HepG2 (cell line): ENCODE results near the gene MLLT1. TPM values are rescaled to one million over a fixed set of nuclear protein-coding genes. Genes with fewer than 3 reads are reported as not detected.

Experiments
- ATAC-seq: fragments of 200-7000 bp; cut with Tn5 transposase; 3 replicates; pipeline ENCODE4 v1.9.1; 2020; ENCODE audit warnings: mild to moderate bottlenecking, moderate library complexity
- BruUV-seq: library from RNA; stranded (reverse); fragments of 400-500 nt; replicated peaks from 2 replicates; lab custom pipeline; 2021; lab: Mats Ljungman, UMichigan
- CTCF ChIA-PET: fragments of 300-600 bp; formaldehyde crosslinking; extraction: SDS; loops from one replicate; lab custom pipeline; 2021; ENCODE audit warnings: low total read pairs, inconsistent platforms, low intra/inter-chr PET ratio; lab: Yijun Ruan, JAX
- POLR2A ChIA-PET: fragments of 350-600 bp; sonication (Branson Sonifier 250); formaldehyde crosslinking; loops from one replicate; lab custom pipeline; 2020; ENCODE audit warnings: antibody characterized with exemption, inconsistent platforms; lab: Yijun Ruan, JAX
- DNase-seq: peaks from one replicate; pipeline ENCODE4 v3.0.0-alpha.2; 2015; ENCODE audit warnings: low spot score
- FAIRE-seq: peaks from 3 replicates; lab custom pipeline; 2011; peaks lifted over from hg19 to GRCh38; lab: Jason Lieb, UNC
- H2AFZ ChIP-seq: one replicate; pipeline ENCODE4 v1.6.1; 2011; ENCODE audit warnings: low read length, inconsistent platforms
- H3K27ac ChIP-seq: fragments of 300-600 bp; 3 replicates; pipeline ENCODE4 v1.8.0; 2011; ENCODE audit warnings: mixed run types, mild to moderate bottlenecking, mixed read lengths, low read length, inconsistent platforms; ENCODE audit not compliant: insufficient read depth; ENCODE audit errors: extremely low read length
- H3K27me3 ChIP-seq, 2 experiments: fragments of 200-600 bp in 1 of 2; 2 replicates in 1 of 2; 3 replicates in 1 of 2; pipeline versions ENCODE4 v1.6.0 to v1.8.0; 2011; ENCODE audit warnings: low read length in 2 of 2, mild to moderate bottlenecking in 2 of 2, moderate library complexity in 2 of 2, inconsistent platforms in 1 of 2; ENCODE audit not compliant: insufficient read depth in 2 of 2, control insufficient read depth in 1 of 2
- H3K36me3 ChIP-seq, 2 experiments: fragments of 200-600 bp in 1 of 2; replicated peaks in 1 of 2; 2 replicates in 1 of 2; 3 replicates in 1 of 2; pipeline versions ENCODE4 v1.5.1 to v1.8.0; 2011; ENCODE audit warnings: low read length in 2 of 2, inconsistent platforms in 1 of 2; ENCODE audit not compliant: insufficient read depth in 2 of 2, control insufficient read depth in 1 of 2
- H3K4me1 ChIP-seq: 2 replicates; pipeline ENCODE4 v1.5.1; 2012; ENCODE audit warnings: low read length, inconsistent platforms; ENCODE audit not compliant: insufficient read depth
- H3K4me2 ChIP-seq: 2 replicates; pipeline ENCODE4 v1.6.0; 2011; ENCODE audit warnings: low read depth, low read length, inconsistent platforms
- H3K4me3 ChIP-seq, 3 experiments: fragments of 200-600 bp in 1 of 3; sonication (generic), shearing (Covaris generic) in 1 of 3; replicated peaks in 1 of 3; 2 replicates each; pipeline ENCODE4 v1.5.1; 2011 to 2016; ENCODE audit warnings: low read length in 3 of 3, inconsistent platforms in 2 of 3, low read depth in 2 of 3, mild to moderate bottlenecking in 2 of 3, control low read depth in 1 of 3, mixed read lengths in 1 of 3; ENCODE audit not compliant: insufficient read depth in 1 of 3
- H3K79me2 ChIP-seq: one replicate; pipeline ENCODE4 v1.6.1; 2011; ENCODE audit warnings: low read length, inconsistent platforms; ENCODE audit not compliant: insufficient read depth
- H3K9ac ChIP-seq: 2 replicates; pipeline ENCODE4 v1.6.0; 2011; ENCODE audit warnings: mild to moderate bottlenecking, low read depth, low read length, inconsistent platforms; ENCODE audit not compliant: insufficient read depth
- H3K9me3 ChIP-seq: 2 replicates; pipeline ENCODE4 v1.5.1; 2012; ENCODE audit warnings: mild to moderate bottlenecking, low read length
- H4K20me1 ChIP-seq: 2 replicates; pipeline ENCODE4 v1.6.0; 2011; ENCODE audit warnings: inconsistent platforms, mild to moderate bottlenecking, low read length, moderate library complexity; ENCODE audit not compliant: insufficient read depth
- ZBTB49 ChIP-seq: sonication (generic); formaldehyde crosslinking; IDR thresholded peaks from 2 replicates; pipeline ENCODE4 v1.4.0; 2020; ENCODE audit warnings: missing genetic modification reagents, borderline replicate concordance
- ZFAT ChIP-seq: sonication (generic); formaldehyde crosslinking; conservative IDR thresholded peaks from 2 replicates; pipeline ENCODE4 v1.8.1; 2023; ENCODE audit warnings: missing genetic modification reagents, inconsistent platforms
- ZNF784 ChIP-seq: sonication (generic); formaldehyde crosslinking; IDR thresholded peaks from 2 replicates; pipeline ENCODE4 v1.5.1; 2020; ENCODE audit warnings: missing genetic modification reagents, mild to moderate bottlenecking, borderline replicate concordance
- ZNF788 ChIP-seq: sonication (generic); formaldehyde crosslinking; IDR thresholded peaks from 2 replicates; pipeline ENCODE4 v1.5.0; 2020; ENCODE audit warnings: mild to moderate bottlenecking, missing genetic modification reagents, borderline replicate concordance
- WGBS: methylation state at CpG from one replicate; pipeline ENCODE4 v1.1.6; 2017; ENCODE audit warnings: low lambda C conversion rate; 5-methylcytosine and 5-hydroxymethylcytosine counted together
- in situ Hi-C: cut with HindIII; loops from 2 replicates; pipeline ENCODE4 v1.10.0; 2017; ENCODE audit warnings: low pct_unique_long_range_greater_than_20kb; ENCODE audit not compliant: extremely low pct_ligation_motif_present
- intact Hi-C: fragments of 100-400 bp; cut with micrococcal nuclease; formaldehyde crosslinking; loops from one replicate; pipeline ENCODE4 v1.10.0; 2022; ENCODE audit not compliant: unreplicated experiment
- polyA plus RNA-seq, 8 experiments: library from polyadenylated mRNA; depleted of rRNA in 3 of 8; stranded (reverse) in 7 of 8; unstranded in 1 of 8; fragments of >200 nt; fragmentation: Illumina TruSeq in 4 of 8; extraction: Trizol in 4 of 8; gene quantifications; 2 replicates each; pipeline versions ENCODE4 v1.2.1 to v1.2.3, GENCODE V29; 2011 to 2016; ENCODE audit warnings: low read depth in 4 of 8, missing spikeins in 1 of 8, mixed read lengths in 1 of 8; ENCODE audit not compliant: insufficient read depth in 1 of 8
- total RNA-seq, 5 experiments: library from RNA; depleted of rRNA; stranded (reverse); fragments of >200 nt; fragmentation: Illumina TruSeq; extraction: Trizol; gene quantifications; 2 replicates each; pipeline ENCODE4 v1.2.3, GENCODE V29; 2016; ENCODE audit warnings: low read depth in 1 of 5
- TF ChIP-seq, protein P1 (sequence below): fragments of 450-650 bp; IDR thresholded peaks from 2 replicates; pipeline ENCODE4 v1.6.1; 2016

The MLLT1 gene
- total and polyA plus RNA-seq, 2 of the 13 experiments (the other 11 are each of a cell fraction or from before 2014, with no cell fraction given): 11.7 to 12.2 TPM

DNA sequence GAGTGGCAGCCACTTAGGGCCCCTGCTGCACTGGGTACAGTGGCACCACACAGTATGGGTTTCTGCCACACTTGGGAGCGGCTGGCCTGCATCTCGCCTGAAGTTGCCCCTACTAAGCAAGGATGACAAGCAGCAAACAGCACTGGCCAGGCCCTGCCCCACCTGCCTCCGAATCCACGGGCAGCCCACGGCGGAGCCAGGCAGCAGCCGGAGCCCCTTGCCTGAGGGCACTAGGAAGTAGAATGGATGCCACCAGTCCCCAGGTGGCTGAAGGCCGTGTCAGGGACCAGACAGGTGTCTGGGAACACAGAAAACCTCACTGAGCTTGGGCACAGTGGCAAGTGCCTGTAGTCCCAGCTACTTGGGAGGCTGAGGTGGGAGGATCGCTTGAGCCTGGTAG is 19.4 kb downstream of the MLLT1 start:
- DNase-seq: no peak
- Histone ChIP-seq H3K4me2 (no peak overlapping the region), H3K27me3 (no peaks in the 10 kb centered on the region), H3K9ac (no peak overlapping the region), H3K36me3 (peaks cover 22 to 63% of the 10 kb centered on the region in 2 experiments; a peak in 4 of 5 replicates), H3K4me3 (no peak overlapping the region), H3K79me2 (peaks cover 28% of the 10 kb centered on the region), H3K27ac (no peak overlapping the region), H2AFZ (no peak overlapping the region), H3K9me3 (no peaks in the 10 kb centered on the region), H3K4me1 (no peaks in the 10 kb centered on the region), H4K20me1 (peaks cover 7% of the 10 kb centered on the region; the same call in 1 of the 2 replicates)
- no peak for TF ChIP-seq ZBTB49 (CRISPR knock-in tag)
- TF ChIP-seq ZFAT (CRISPR knock-in tag): no peak
- TF ChIP-seq ZNF788 (CRISPR knock-in tag): no peak
- TF ChIP-seq, protein P1, sequence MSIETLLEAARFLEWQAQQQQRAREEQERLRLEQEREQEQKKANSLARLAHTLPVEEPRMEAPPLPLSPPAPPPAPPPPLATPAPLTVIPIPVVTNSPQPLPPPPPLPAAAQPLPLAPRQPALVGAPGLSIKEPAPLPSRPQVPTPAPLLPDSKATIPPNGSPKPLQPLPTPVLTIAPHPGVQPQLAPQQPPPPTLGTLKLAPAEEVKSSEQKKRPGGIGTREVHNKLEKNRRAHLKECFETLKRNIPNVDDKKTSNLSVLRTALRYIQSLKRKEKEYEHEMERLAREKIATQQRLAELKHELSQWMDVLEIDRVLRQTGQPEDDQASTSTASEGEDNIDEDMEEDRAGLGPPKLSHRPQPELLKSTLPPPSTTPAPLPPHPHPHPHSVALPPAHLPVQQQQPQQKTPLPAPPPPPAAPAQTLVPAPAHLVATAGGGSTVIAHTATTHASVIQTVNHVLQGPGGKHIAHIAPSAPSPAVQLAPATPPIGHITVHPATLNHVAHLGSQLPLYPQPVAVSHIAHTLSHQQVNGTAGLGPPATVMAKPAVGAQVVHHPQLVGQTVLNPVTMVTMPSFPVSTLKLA: no peak
- TF ChIP-seq ZNF784: no peak
- no peak; the same call in 2 of the 3 replicates for ATAC-seq
- no peak for FAIRE-seq
- ChIA-PET CTCF (interaction anchor here (1.5 kb wide), 1 partner anchor 39 kb away, joined by 8 read pairs; no protein-coding TSS in a partner anchor), POLR2A (no interaction called here)
- BruUV-seq: no TSS peak
- intact Hi-C loops (no loop called here), in situ Hi-C loops (no loop called here)
- 100% methylated on average over 2 of the region's 9 CpGs for WGBS
